Hepatocyte (in vitro differentiated cells): ENCODE results near the gene NAT10.

Experiments used
- EZH2 ChIP-seq: fragments of 200-600 bp; sonication (generic); IDR thresholded peaks from 2 replicates; pipeline ENCODE4 v1.6.1; 2016; ENCODE audit warnings: antibody characterized with exemption, mild to moderate bottlenecking, borderline replicate concordance
- EZH2phosphoT487 ChIP-seq: fragments of 200-600 bp; sonication (generic); IDR thresholded peaks from one replicate; pipeline ENCODE4 v1.6.1; 2018; ENCODE audit warnings: antibody characterized with exemption, mild to moderate bottlenecking, low read depth, moderate library complexity; ENCODE audit not compliant: unreplicated experiment, severe bottlenecking
- TF ChIP-seq, protein P1 (sequence below): fragments of 200-600 bp; sonication (generic); IDR thresholded peaks from 2 replicates; pipeline ENCODE4 v1.5.1; 2016; ENCODE audit warnings: antibody characterized with exemption, mild to moderate bottlenecking; ENCODE audit not compliant: poor library complexity

DNA sequence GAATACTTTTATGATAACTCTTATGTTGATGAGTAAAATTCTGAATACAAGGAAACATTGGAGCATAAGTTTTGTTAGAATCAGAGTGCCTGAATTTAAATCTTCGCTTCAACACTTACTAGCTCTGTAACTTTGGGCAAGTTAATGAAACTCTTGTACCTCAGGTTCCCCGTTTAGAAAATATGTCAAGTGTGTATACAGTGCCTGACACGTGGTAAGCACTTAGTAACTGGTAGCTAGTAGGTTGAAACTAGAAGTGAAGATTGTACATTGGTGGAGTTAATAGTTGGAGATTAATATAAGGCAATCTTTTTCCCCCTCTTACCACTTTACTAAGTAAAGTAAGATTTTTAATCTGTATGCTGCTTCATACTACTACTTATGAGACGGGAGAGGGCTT lies 24.8 kb upstream of the NAT10 start:
- TF ChIP-seq EZH2 (no peak), EZH2phosphoT487 (no peak)
- TF ChIP-seq, protein P1, sequence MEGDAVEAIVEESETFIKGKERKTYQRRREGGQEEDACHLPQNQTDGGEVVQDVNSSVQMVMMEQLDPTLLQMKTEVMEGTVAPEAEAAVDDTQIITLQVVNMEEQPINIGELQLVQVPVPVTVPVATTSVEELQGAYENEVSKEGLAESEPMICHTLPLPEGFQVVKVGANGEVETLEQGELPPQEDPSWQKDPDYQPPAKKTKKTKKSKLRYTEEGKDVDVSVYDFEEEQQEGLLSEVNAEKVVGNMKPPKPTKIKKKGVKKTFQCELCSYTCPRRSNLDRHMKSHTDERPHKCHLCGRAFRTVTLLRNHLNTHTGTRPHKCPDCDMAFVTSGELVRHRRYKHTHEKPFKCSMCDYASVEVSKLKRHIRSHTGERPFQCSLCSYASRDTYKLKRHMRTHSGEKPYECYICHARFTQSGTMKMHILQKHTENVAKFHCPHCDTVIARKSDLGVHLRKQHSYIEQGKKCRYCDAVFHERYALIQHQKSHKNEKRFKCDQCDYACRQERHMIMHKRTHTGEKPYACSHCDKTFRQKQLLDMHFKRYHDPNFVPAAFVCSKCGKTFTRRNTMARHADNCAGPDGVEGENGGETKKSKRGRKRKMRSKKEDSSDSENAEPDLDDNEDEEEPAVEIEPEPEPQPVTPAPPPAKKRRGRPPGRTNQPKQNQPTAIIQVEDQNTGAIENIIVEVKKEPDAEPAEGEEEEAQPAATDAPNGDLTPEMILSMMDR: no peak
